HCT116 (cell line): ENCODE data around the gene UTP11. TPM values are rescaled to one million over a fixed set of nuclear protein-coding genes. Genes with fewer than 3 reads are reported as not detected.

ENCODE experiments used
- ATAC-seq: fragments of 200-7000 bp; cut with Tn5 transposase; 2 replicates; pipeline ENCODE4 v1.9.1; 2020; ENCODE audit warnings: mild to moderate bottlenecking, moderate library complexity
- BruUV-seq: library from RNA; stranded (reverse); fragments of 400-500 nt; replicated peaks from 2 replicates; lab custom pipeline; 2021; lab: Mats Ljungman, UMichigan
- CTCF ChIA-PET: fragments of 300-600 bp; sonication (Branson Sonifier 250); formaldehyde crosslinking; loops from one replicate; lab custom pipeline; 2021; ENCODE audit warnings: antibody characterized with exemption; lab: Charles Lee
- POLR2A ChIA-PET: fragments of 300-600, 350-600 bp; sonication (Branson Sonifier 250); formaldehyde crosslinking; loops from one replicate; lab custom pipeline; 2021; ENCODE audit warnings: antibody characterized with exemption; lab: Charles Lee
- RAD21 ChIA-PET, 2 experiments: fragments of 300-600 bp; sonication (Branson Sonifier 250); formaldehyde crosslinking; loops; one replicate each; lab custom pipeline; 2023; ENCODE audit warnings: low total read pairs in 2 of 2; ENCODE audit not compliant: uncharacterized antibody in 2 of 2, unreplicated experiment in 2 of 2, low non-redundant PET in 1 of 2; lab: Charles Lee
- DNase-seq: peaks from one replicate; pipeline ENCODE4 v3.0.0-alpha.2; 2010; ENCODE audit warnings: low read depth, low spot score
- H2AFZ ChIP-seq: fragments of 200-600 bp; shearing (Covaris generic), sonication (generic); 2 replicates; pipeline ENCODE4 v1.6.1; 2017; ENCODE audit warnings: low read depth, mixed run types, mixed read lengths, antibody characterized with exemption, low read length; ENCODE audit not compliant: poor library complexity, severe bottlenecking
- H3K27ac ChIP-seq: 2 replicates; pipeline ENCODE4 v1.5.1; 2012; ENCODE audit warnings: low read depth, low read length
- H3K27me3 ChIP-seq: fragments of 200-600 bp; sonication (generic); 2 replicates; pipeline ENCODE4 v1.6.1; 2016; ENCODE audit warnings: mixed run types, low read length, mixed read lengths; ENCODE audit not compliant: insufficient read depth
- H3K36me3 ChIP-seq, 2 experiments: fragments of 200-500 bp in 1 of 2; fragments of 200-600 bp in 1 of 2; sonication (Bioruptor generic) in 1 of 2; sonication (generic) in 1 of 2; 2 replicates each; pipeline versions ENCODE4 v1.5.1 to v1.6.1; 2014 to 2016; ENCODE audit warnings: low read length in 2 of 2, inconsistent platforms in 1 of 2, mixed read lengths in 1 of 2, mixed run types in 1 of 2; ENCODE audit not compliant: insufficient read depth in 2 of 2, control insufficient read depth in 1 of 2
- H3K4me1 ChIP-seq, 2 experiments: fragments of 200-600 bp in 1 of 2; sonication (generic) in 1 of 2; 2 replicates each; pipeline versions ENCODE4 v1.5.1 to v1.6.1; 2012 to 2017; ENCODE audit warnings: low read length in 2 of 2, inconsistent platforms in 1 of 2, mild to moderate bottlenecking in 1 of 2, mixed read lengths in 1 of 2, mixed run types in 1 of 2, moderate library complexity in 1 of 2; ENCODE audit not compliant: insufficient read depth in 2 of 2, control insufficient read depth in 1 of 2
- H3K4me2 ChIP-seq: fragments of 200-600 bp; sonication (generic); 2 replicates; pipeline ENCODE4 v1.6.1; 2017; ENCODE audit warnings: mixed run types, low read length, mixed read lengths
- H3K4me3 ChIP-seq, 2 experiments: fragments of 200-600 bp in 1 of 2; sonication (generic) in 1 of 2; replicated peaks in 1 of 2; 2 replicates each; pipeline ENCODE4 v1.5.1; 2011 to 2016; ENCODE audit warnings: low read length in 2 of 2, control low read depth in 1 of 2, low read depth in 1 of 2, mild to moderate bottlenecking in 1 of 2, mixed read lengths in 1 of 2, mixed run types in 1 of 2
- H3K79me2 ChIP-seq: fragments of 200-600 bp; sonication (generic); 2 replicates; pipeline ENCODE4 v1.6.1; 2017; ENCODE audit warnings: mild to moderate bottlenecking, mixed run types, low read length, moderate library complexity, mixed read lengths; ENCODE audit not compliant: insufficient read depth
- H3K9ac ChIP-seq: fragments of 200-600 bp; sonication (generic); 2 replicates; pipeline ENCODE4 v1.6.1; 2016; ENCODE audit warnings: low read length, mixed read lengths
- H3K9me2 ChIP-seq: fragments of 200-600 bp; sonication (generic), shearing (Covaris generic); 2 replicates; pipeline ENCODE4 v1.6.1; 2017; ENCODE audit warnings: mixed run types, mild to moderate bottlenecking, moderate library complexity; ENCODE audit not compliant: insufficient read depth
- H3K9me3 ChIP-seq, 2 experiments: fragments of 200-500 bp in 1 of 2; fragments of 200-600 bp in 1 of 2; sonication (Bioruptor generic) in 1 of 2; sonication (generic) in 1 of 2; 2 replicates each; pipeline ENCODE4 v1.6.1; 2014 to 2017; ENCODE audit warnings: low read length in 2 of 2, mixed read lengths in 2 of 2, inconsistent platforms in 1 of 2, low read depth in 1 of 2, mild to moderate bottlenecking in 1 of 2, mixed run types in 1 of 2, moderate library complexity in 1 of 2; ENCODE audit not compliant: control insufficient read depth in 1 of 2, insufficient read depth in 1 of 2
- H4K20me1 ChIP-seq: fragments of 200-600 bp; sonication (generic), shearing (Covaris generic); 2 replicates; pipeline ENCODE4 v1.6.1; 2017; ENCODE audit warnings: mixed run types, mild to moderate bottlenecking, moderate library complexity; ENCODE audit not compliant: insufficient read depth
- CEBPB ChIP-seq: IDR thresholded peaks from 2 replicates; pipeline ENCODE4 v1.6.1; 2012; ENCODE audit warnings: low read depth
- EGR1 ChIP-seq: IDR thresholded peaks from 2 replicates; pipeline ENCODE4 v1.6.1; 2012; ENCODE audit warnings: low read depth
- ELF1 ChIP-seq: IDR thresholded peaks from 2 replicates; pipeline ENCODE4 v1.6.1; 2012; ENCODE audit warnings: low read depth, borderline replicate concordance
- FOSL1 ChIP-seq: IDR thresholded peaks from 2 replicates; pipeline ENCODE4 v1.6.1; 2012; ENCODE audit warnings: low read depth
- POLR2AphosphoS5 ChIP-seq: IDR thresholded peaks from 2 replicates; pipeline ENCODE4 v1.6.1; 2011; ENCODE audit warnings: mild to moderate bottlenecking, low read depth, low read length, moderate library complexity
- RAD21 ChIP-seq: IDR thresholded peaks from 2 replicates; pipeline ENCODE4 v1.6.1; 2012; ENCODE audit warnings: low read depth, mild to moderate bottlenecking
- SIN3A ChIP-seq: IDR thresholded peaks from 2 replicates; pipeline ENCODE4 v1.6.1; 2012; ENCODE audit warnings: low read depth
- ZNF274 ChIP-seq: fragments of 200-500 bp; sonication (Bioruptor generic); IDR thresholded peaks from 2 replicates; pipeline ENCODE4 v1.6.1; 2014; ENCODE audit warnings: mild to moderate bottlenecking, low read depth, low read length, inconsistent platforms
- intact Hi-C: fragments of 100-400 bp; cut with micrococcal nuclease; formaldehyde crosslinking; loops from 2 replicates; pipeline ENCODE4 v1.10.0; 2022
- total RNA-seq: library from RNA; stranded (reverse); gene quantifications from one replicate; pipeline ENCODE4 v1.2.1, GENCODE V29; 2021; ENCODE audit not compliant: unreplicated experiment
- TF ChIP-seq, protein P1 (sequence below): IDR thresholded peaks from 2 replicates; pipeline ENCODE4 v1.6.1; 2011; ENCODE audit warnings: mild to moderate bottlenecking, low read length, moderate library complexity; ENCODE audit not compliant: insufficient replicate concordance; ENCODE audit errors: extremely low read depth
- TF ChIP-seq, protein P2 (sequence below): IDR thresholded peaks from 2 replicates; pipeline ENCODE4 v1.6.1; 2012; ENCODE audit warnings: low read depth
- TF ChIP-seq, protein P3 (sequence below): IDR thresholded peaks from 2 replicates; pipeline ENCODE4 v1.6.1; 2012

The UTP11 gene
- total RNA-seq, 1 experiment from 2014 or later = 47.5 TPM

DNA sequence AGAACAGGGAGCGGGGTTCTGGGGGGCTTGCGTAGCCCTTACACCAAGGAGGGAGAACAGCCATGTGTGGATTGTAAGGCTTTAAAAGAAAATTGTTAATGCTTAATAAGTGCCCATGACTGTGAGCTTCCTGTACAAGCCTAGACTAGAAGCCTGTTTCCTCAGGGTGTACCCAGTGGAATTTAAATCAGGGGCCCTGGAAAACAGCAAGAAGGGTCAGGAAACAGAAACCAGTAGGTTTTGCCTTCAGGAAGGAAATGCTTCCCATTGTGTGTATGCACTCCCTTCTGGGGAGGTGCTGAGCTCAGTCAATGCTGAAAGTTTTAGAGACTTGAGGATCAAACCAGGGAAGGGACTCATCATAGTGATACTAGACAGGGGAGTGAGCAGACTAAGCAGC lies 12.7 kb downstream of the UTP11 start:
- RAD21 ChIA-PET = no interaction called here
- Histone ChIP-seq H3K4me3 (no peak overlapping the region), H3K9me3 (no peaks in the 10 kb centered on the region), H3K27ac (no peak overlapping the region), H3K9ac (no peak overlapping the region), H3K4me2 (no peak overlapping the region), H3K9me2 (no peaks in the 10 kb centered on the region), H2AFZ (no peak overlapping the region), H3K79me2 (peaks cover 13% of the 10 kb centered on the region; the same call in 1 of the 2 replicates), H3K36me3 (peaks cover 43 to 60% of the 10 kb centered on the region in 2 experiments), H4K20me1 (no peaks in the 10 kb centered on the region), H3K4me1 (no peaks in the 10 kb centered on the region; a peak in 1 of 4 replicates), H3K27me3 (no peaks in the 10 kb centered on the region)
- CTCF ChIA-PET = interaction anchor here (0.6 to 1.2 kb wide), 2 partner anchors 150 to 810 kb away, joined by 3 read pairs; no protein-coding TSS in a partner anchor
- POLR2A ChIA-PET = no interaction called here
- TF ChIP-seq RAD21 (no peak), ZNF274 (no peak), FOSL1 (no peak), ELF1 (no peak), CEBPB (no peak), SIN3A (no peak), EGR1 (no peak), POLR2AphosphoS5 (no peak)
- TF ChIP-seq, protein P1, sequence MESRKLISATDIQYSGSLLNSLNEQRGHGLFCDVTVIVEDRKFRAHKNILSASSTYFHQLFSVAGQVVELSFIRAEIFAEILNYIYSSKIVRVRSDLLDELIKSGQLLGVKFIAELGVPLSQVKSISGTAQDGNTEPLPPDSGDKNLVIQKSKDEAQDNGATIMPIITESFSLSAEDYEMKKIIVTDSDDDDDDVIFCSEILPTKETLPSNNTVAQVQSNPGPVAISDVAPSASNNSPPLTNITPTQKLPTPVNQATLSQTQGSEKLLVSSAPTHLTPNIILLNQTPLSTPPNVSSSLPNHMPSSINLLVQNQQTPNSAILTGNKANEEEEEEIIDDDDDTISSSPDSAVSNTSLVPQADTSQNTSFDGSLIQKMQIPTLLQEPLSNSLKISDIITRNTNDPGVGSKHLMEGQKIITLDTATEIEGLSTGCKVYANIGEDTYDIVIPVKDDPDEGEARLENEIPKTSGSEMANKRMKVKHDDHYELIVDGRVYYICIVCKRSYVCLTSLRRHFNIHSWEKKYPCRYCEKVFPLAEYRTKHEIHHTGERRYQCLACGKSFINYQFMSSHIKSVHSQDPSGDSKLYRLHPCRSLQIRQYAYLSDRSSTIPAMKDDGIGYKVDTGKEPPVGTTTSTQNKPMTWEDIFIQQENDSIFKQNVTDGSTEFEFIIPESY = no peak
- TF ChIP-seq, protein P2, sequence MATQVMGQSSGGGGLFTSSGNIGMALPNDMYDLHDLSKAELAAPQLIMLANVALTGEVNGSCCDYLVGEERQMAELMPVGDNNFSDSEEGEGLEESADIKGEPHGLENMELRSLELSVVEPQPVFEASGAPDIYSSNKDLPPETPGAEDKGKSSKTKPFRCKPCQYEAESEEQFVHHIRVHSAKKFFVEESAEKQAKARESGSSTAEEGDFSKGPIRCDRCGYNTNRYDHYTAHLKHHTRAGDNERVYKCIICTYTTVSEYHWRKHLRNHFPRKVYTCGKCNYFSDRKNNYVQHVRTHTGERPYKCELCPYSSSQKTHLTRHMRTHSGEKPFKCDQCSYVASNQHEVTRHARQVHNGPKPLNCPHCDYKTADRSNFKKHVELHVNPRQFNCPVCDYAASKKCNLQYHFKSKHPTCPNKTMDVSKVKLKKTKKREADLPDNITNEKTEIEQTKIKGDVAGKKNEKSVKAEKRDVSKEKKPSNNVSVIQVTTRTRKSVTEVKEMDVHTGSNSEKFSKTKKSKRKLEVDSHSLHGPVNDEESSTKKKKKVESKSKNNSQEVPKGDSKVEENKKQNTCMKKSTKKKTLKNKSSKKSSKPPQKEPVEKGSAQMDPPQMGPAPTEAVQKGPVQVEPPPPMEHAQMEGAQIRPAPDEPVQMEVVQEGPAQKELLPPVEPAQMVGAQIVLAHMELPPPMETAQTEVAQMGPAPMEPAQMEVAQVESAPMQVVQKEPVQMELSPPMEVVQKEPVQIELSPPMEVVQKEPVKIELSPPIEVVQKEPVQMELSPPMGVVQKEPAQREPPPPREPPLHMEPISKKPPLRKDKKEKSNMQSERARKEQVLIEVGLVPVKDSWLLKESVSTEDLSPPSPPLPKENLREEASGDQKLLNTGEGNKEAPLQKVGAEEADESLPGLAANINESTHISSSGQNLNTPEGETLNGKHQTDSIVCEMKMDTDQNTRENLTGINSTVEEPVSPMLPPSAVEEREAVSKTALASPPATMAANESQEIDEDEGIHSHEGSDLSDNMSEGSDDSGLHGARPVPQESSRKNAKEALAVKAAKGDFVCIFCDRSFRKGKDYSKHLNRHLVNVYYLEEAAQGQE = no peak
- TF ChIP-seq, protein P3, sequence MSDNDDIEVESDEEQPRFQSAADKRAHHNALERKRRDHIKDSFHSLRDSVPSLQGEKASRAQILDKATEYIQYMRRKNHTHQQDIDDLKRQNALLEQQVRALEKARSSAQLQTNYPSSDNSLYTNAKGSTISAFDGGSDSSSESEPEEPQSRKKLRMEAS = no peak
- ATAC-seq (no peak), DNase-seq (no peak)
- BruUV-seq = no TSS peak
- intact Hi-C loops = loop anchor here (5.0 kb wide), 1 partner anchor 792 kb away; no protein-coding TSS in a partner anchor
